Keratinocyte (primary cell): ENCODE measurements around the gene CCDC80. TPM values are rescaled to one million over a fixed set of nuclear protein-coding genes. Genes with fewer than 3 reads are reported as not detected.

ENCODE experiments used
- DNase-seq: peaks from one replicate; pipeline ENCODE4 v3.0.0-alpha.2; 2011; ENCODE audit warnings: low read depth, missing footprints, low spot score
- FAIRE-seq: peaks from 2 replicates; lab custom pipeline; 2011; peaks lifted over from hg19 to GRCh38; lab: Jason Lieb, UNC
- H2AFZ ChIP-seq: 2 replicates; pipeline ENCODE4 v1.6.0; 2012; ENCODE audit warnings: low read length, control low read depth, inconsistent platforms; ENCODE audit not compliant: control insufficient read depth
- H3K27ac ChIP-seq: 2 replicates; pipeline ENCODE4 v1.5.1; 2011; ENCODE audit warnings: low read length; ENCODE audit not compliant: control insufficient read depth, insufficient read depth
- H3K27me3 ChIP-seq: 3 replicates; pipeline ENCODE4 v1.6.0; 2011; ENCODE audit warnings: low read length; ENCODE audit not compliant: control insufficient read depth, insufficient read depth; ENCODE audit errors: extremely low read depth
- H3K36me3 ChIP-seq, 2 experiments: 2 replicates in 1 of 2; 3 replicates in 1 of 2; pipeline ENCODE4 v1.5.1; 2011; ENCODE audit warnings: low read length in 2 of 2, mild to moderate bottlenecking in 1 of 2; ENCODE audit not compliant: control insufficient read depth in 2 of 2, insufficient read depth in 2 of 2; ENCODE audit errors: extremely low read depth in 1 of 2
- H3K4me1 ChIP-seq: 3 replicates; pipeline ENCODE4 v1.5.1; 2011; ENCODE audit warnings: low read length; ENCODE audit not compliant: control insufficient read depth, insufficient read depth; ENCODE audit errors: extremely low read depth
- H3K4me2 ChIP-seq: 3 replicates; pipeline ENCODE4 v1.6.0; 2011; ENCODE audit warnings: low read depth, low read length; ENCODE audit not compliant: control insufficient read depth, insufficient read depth; ENCODE audit errors: extremely low read depth
- H3K4me3 ChIP-seq, 3 experiments: fragments of 200-600 bp in 1 of 3; sonication (generic) in 1 of 3; 2 replicates in 2 of 3; 3 replicates in 1 of 3; pipeline ENCODE4 v1.5.1; 2011 to 2016; ENCODE audit warnings: low read length in 3 of 3, mild to moderate bottlenecking in 3 of 3, control low read depth in 2 of 3, inconsistent platforms in 1 of 3, low read depth in 1 of 3, mixed read lengths in 1 of 3, mixed run types in 1 of 3, moderate library complexity in 1 of 3; ENCODE audit not compliant: control insufficient read depth in 2 of 3, insufficient read depth in 2 of 3; ENCODE audit errors: extremely low read depth in 1 of 3
- H3K79me2 ChIP-seq: 2 replicates; pipeline ENCODE4 v1.6.0; 2012; ENCODE audit warnings: low read length; ENCODE audit not compliant: control insufficient read depth, insufficient read depth
- H3K9ac ChIP-seq: 3 replicates; pipeline ENCODE4 v1.6.0; 2011; ENCODE audit warnings: low read length; ENCODE audit not compliant: control insufficient read depth, insufficient read depth; ENCODE audit errors: extremely low read depth
- H3K9me1 ChIP-seq: 3 replicates; pipeline ENCODE4 v1.6.0; 2011; ENCODE audit warnings: low read length; ENCODE audit not compliant: control insufficient read depth, insufficient read depth; ENCODE audit errors: extremely low read depth
- H3K9me3 ChIP-seq: 2 replicates; pipeline ENCODE4 v1.5.1; 2012; ENCODE audit warnings: low read depth, low read length; ENCODE audit not compliant: control insufficient read depth
- H4K20me1 ChIP-seq: 3 replicates; pipeline ENCODE4 v1.6.0; 2011; ENCODE audit warnings: low read length; ENCODE audit not compliant: control insufficient read depth, insufficient read depth; ENCODE audit errors: extremely low read depth
- CTCF ChIP-seq, 3 experiments: IDR thresholded peaks in 1 of 3; conservative IDR thresholded peaks in 1 of 3; optimal IDR thresholded peaks in 1 of 3; 2 replicates in 2 of 3; 3 replicates in 1 of 3; pipeline versions ENCODE3 to v1.5.1; 2011; ENCODE audit warnings: low read length in 3 of 3, mild to moderate bottlenecking in 3 of 3, moderate library complexity in 2 of 3, control low read depth in 1 of 3, inconsistent platforms in 1 of 3; ENCODE audit not compliant: insufficient read depth in 2 of 3; ENCODE audit errors: extremely low read depth in 1 of 3
- EZH2 ChIP-seq: IDR thresholded peaks from one replicate; pipeline ENCODE4 v1.6.1; 2012; ENCODE audit warnings: inconsistent platforms, mild to moderate bottlenecking, low read length, moderate library complexity
- dilution Hi-C: fragments of 300-500 bp; cut with MboI; formaldehyde crosslinking; loops from one replicate; pipeline ENCODE4 v1.7.0; 2020; ENCODE audit warnings: low sequenced_read_pairs; ENCODE audit not compliant: extremely low pct_ligation_motif_present
- polyA plus RNA-seq, 5 experiments: library from polyadenylated mRNA; depleted of rRNA in 3 of 5; stranded (reverse) in 3 of 5; stranded (forward) in 1 of 5; unstranded in 1 of 5; fragments of >200 nt; gene quantifications; 1 replicate in 1 of 5; 2 replicates in 3 of 5; 3 replicates in 1 of 5; pipeline versions ENCODE4 v1.2.1 to v1.2.3, GENCODE V29; 2011 to 2012; ENCODE audit warnings: missing spikeins in 2 of 5, low read depth in 1 of 5, low replicate concordance in 1 of 5

The CCDC80 gene
- polyA plus RNA-seq, 1 donor (not counting 4 experiments of a cell fraction or from before 2014, with no cell fraction given) = 12.8 TPM

- Histone ChIP-seq H3K36me3 (no peaks in the 10 kb centered on the region), H3K9ac (no peak overlapping the region), H3K79me2 (no peaks in the 10 kb centered on the region), H3K4me1 (peaks cover 46% of the 10 kb centered on the region), H3K9me3 (no peaks in the 10 kb centered on the region), H3K9me1 (no peaks in the 10 kb centered on the region), H4K20me1 (no peaks in the 10 kb centered on the region), H3K27ac (no peak overlapping the region), H2AFZ (no peak overlapping the region), H3K4me3 (no peak overlapping the region), H3K27me3 (no peaks in the 10 kb centered on the region), H3K4me2 (peak overlapping the region; percentile 66)
- FAIRE-seq (peak; percentile 32), DNase-seq (no peak)
- dilution Hi-C loops = loop anchor here (10.0 kb wide), 1 partner anchor 361 kb away; no protein-coding TSS in a partner anchor
- TF ChIP-seq CTCF (optimal IDR thresholded peaks at IDR 0.05 in 1 of 3, IDR thresholded peaks at IDR 0.05 in 1 of 3, conservative IDR thresholded peaks at IDR 0.05 in 1 of 3; ENCODE audit: extremely low read depth in 1 of 3, insufficient read depth in 2 of 3, low read length in 3 of 3) (no peak), EZH2 (no peak)
Measured at GRCh38 chr3:112643621-112644240, 2.8 kb upstream of the CCDC80 start.

GRCh38 chr3:112642912-112643506 is 2.1 kb upstream of the CCDC80 start:
- Histone ChIP-seq H4K20me1 (no peaks in the 10 kb centered on the region), H3K9ac (peak overlapping the region; percentile 9), H3K79me2 (no peaks in the 10 kb centered on the region), H3K36me3 (no peaks in the 10 kb centered on the region), H3K4me3 (peak overlapping the region in 1 of 3 experiments; percentile 40), H3K27ac (peak overlapping the region; percentile 34), H3K4me2 (peak overlapping the region; percentile 66), H2AFZ (peak overlapping the region; percentile 32), H3K9me3 (no peaks in the 10 kb centered on the region), H3K9me1 (no peaks in the 10 kb centered on the region), H3K27me3 (no peaks in the 10 kb centered on the region), H3K4me1 (peaks cover 46% of the 10 kb centered on the region)
- FAIRE-seq (peak; percentile 85), DNase-seq (no peak)
- TF ChIP-seq EZH2 = no peak
- TF ChIP-seq CTCF (optimal IDR thresholded peaks at IDR 0.05 in 1 of 3, IDR thresholded peaks at IDR 0.05 in 1 of 3, conservative IDR thresholded peaks at IDR 0.05 in 1 of 3; ENCODE audit: extremely low read depth in 1 of 3, insufficient read depth in 2 of 3, low read length in 3 of 3) = peak; percentile 87 to 96 (median 93)
- dilution Hi-C loops = loop anchor here (10.0 kb wide), 1 partner anchor 362 kb away; no protein-coding TSS in a partner anchor
